Glomerular endothelial cell (primary cell): ENCODE data around the gene PNPLA1. TPM values are rescaled to one million over a fixed set of nuclear protein-coding genes. Genes with fewer than 3 reads are reported as not detected.

Source experiments
- DNase-seq: peaks from one replicate; pipeline ENCODE4 v3.0.0-alpha.2; 2011; ENCODE audit warnings: low read depth, low spot score; ENCODE audit errors: extremely low read depth
- total RNA-seq: library from RNA; depleted of rRNA; stranded (reverse); fragments of >200 nt; gene quantifications from 2 replicates; pipeline ENCODE4 v1.2.3, GENCODE V29; 2015

Gene PNPLA1
- total RNA-seq, 1 donor from 2014 or later, result not detected

GRCh38 chr6:36312854-36313648 lies 43.2 kb downstream of the PNPLA1 start:
- no peak for DNase-seq

- DNase-seq, result no peak
Measured at GRCh38 chr6:36313649-36313936, 43.7 kb downstream of the PNPLA1 start.

- no peak for DNase-seq
Measured at GRCh38 chr6:36314221-36315014, 44.6 kb downstream of the PNPLA1 start.

GRCh38 chr6:36315921-36316320 lies 46.1 kb downstream of the PNPLA1 start:
- DNase-seq, result no peak

GRCh38 chr6:36317623-36318022 lies 47.8 kb downstream of the PNPLA1 start:
- DNase-seq, result no peak

- no peak for DNase-seq
Measured at GRCh38 chr6:36318690-36319435, 49.0 kb downstream of the PNPLA1 start.

GRCh38 chr6:36319436-36319762 lies 49.5 kb downstream of the PNPLA1 start:
- DNase-seq, result no peak

GRCh38 chr6:36319821-36320220 lies 50.0 kb downstream of the PNPLA1 start:
- DNase-seq, result no peak

GRCh38 chr6:36320475-36320874 lies 50.6 kb downstream of the PNPLA1 start:
- DNase-seq, result no peak

- DNase-seq, result no peak
Measured at GRCh38 chr6:36322591-36322990, 52.7 kb downstream of the PNPLA1 start.

GRCh38 chr6:36323062-36323461 lies 53.2 kb downstream of the PNPLA1 start:
- DNase-seq, result no peak

- no peak for DNase-seq
Measured at GRCh38 chr6:36324191-36324590, 54.3 kb downstream of the PNPLA1 start.

GRCh38 chr6:36324715-36325114 lies 54.9 kb downstream of the PNPLA1 start:
- DNase-seq, result no peak

GRCh38 chr6:36326356-36326995 lies 56.6 kb downstream of the PNPLA1 start:
- DNase-seq, result no peak

GRCh38 chr6:36327226-36327918 lies 57.5 kb downstream of the PNPLA1 start:
- DNase-seq, result no peak

- DNase-seq, result no peak
Measured at GRCh38 chr6:36327919-36328236, 58.0 kb downstream of the PNPLA1 start.

GRCh38 chr6:36328600-36328999 lies 58.7 kb downstream of the PNPLA1 start:
- DNase-seq, result no peak

GRCh38 chr6:36329798-36330291 lies 60.0 kb downstream of the PNPLA1 start:
- no peak for DNase-seq

GRCh38 chr6:36330366-36330765 lies 60.5 kb downstream of the PNPLA1 start:
- DNase-seq, result no peak

GRCh38 chr6:36331381-36331780 lies 61.5 kb downstream of the PNPLA1 start:
- DNase-seq, result no peak
